Measurements from ENCODE around the gene SYNC. TPM values are rescaled to one million over a fixed set of nuclear protein-coding genes. Genes with fewer than 3 reads are reported as not detected.
A peak's percentile ranks its signal among the peaks of the same experiment; 100 is the strongest.

SYNC gene
- total and polyA plus RNA-seq, 9 of the 15 experiments (the other 6 are each of a cell fraction or from before 2014, with no cell fraction given) = 0.49 to 1.1 (median 0.87) TPM

GRCh38 chr1:32724678-32725614 is 22.4 kb upstream of the SYNC start (continued):
- no peak for TF ChIP-seq BDP1 (IDR thresholded peaks at IDR 0.05; ENCODE audit: insufficient read depth, insufficient read length)
- no peak for TF ChIP-seq ZNF436 (CRISPR knock-in tag; IDR thresholded peaks at IDR 0.05)
- TF ChIP-seq ELF2 (CRISPR knock-in tag; IDR thresholded peaks at IDR 0.05) = no peak
- no peak for TF ChIP-seq HLTF (IDR thresholded peaks at IDR 0.05)
- 0 out of 2 replicates have a peak, but pooled peaks have one; percentile 30 for TF ChIP-seq E2F4 (CRISPR knock-in tag; IDR thresholded peaks at IDR 0.05; ENCODE audit: low read depth)
- no peak for TF ChIP-seq ZNF696 (CRISPR knock-in tag; conservative IDR thresholded peaks at IDR 0.05)
- TF ChIP-seq ZKSCAN8 (CRISPR knock-in tag; IDR thresholded peaks at IDR 0.05) = no peak
- no peak for TF ChIP-seq PURB (CRISPR knock-in tag; IDR thresholded peaks at IDR 0.05; ENCODE audit: low read depth)
- peak in 1 of 2 experiments; percentile 95; a peak in 1 of 4 replicates for TF ChIP-seq SRF (CRISPR knock-in tag; IDR thresholded peaks at IDR 0.05)
- TF ChIP-seq TCF7 (IDR thresholded peaks at IDR 0.05; ENCODE audit: borderline replicate concordance) = no peak
- TF ChIP-seq, protein P1, sequence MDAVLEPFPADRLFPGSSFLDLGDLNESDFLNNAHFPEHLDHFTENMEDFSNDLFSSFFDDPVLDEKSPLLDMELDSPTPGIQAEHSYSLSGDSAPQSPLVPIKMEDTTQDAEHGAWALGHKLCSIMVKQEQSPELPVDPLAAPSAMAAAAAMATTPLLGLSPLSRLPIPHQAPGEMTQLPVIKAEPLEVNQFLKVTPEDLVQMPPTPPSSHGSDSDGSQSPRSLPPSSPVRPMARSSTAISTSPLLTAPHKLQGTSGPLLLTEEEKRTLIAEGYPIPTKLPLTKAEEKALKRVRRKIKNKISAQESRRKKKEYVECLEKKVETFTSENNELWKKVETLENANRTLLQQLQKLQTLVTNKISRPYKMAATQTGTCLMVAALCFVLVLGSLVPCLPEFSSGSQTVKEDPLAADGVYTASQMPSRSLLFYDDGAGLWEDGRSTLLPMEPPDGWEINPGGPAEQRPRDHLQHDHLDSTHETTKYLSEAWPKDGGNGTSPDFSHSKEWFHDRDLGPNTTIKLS (IDR thresholded peaks at IDR 0.05; ENCODE audit: borderline replicate concordance, low read depth) = no peak
- no peak for TF ChIP-seq NFXL1 (CRISPR knock-in tag; IDR thresholded peaks at IDR 0.05)
- TF ChIP-seq ZBTB11 (CRISPR knock-in tag; IDR thresholded peaks at IDR 0.05) = no peak; a peak in 1 of 6 replicates
- TF ChIP-seq FIP1L1 (IDR thresholded peaks at IDR 0.05; ENCODE audit: low read depth, low read length, poor library complexity, severe bottlenecking) = no peak
- TF ChIP-seq LCOR (CRISPR knock-in tag; IDR thresholded peaks at IDR 0.05) = no peak; the same call in 1 of the 2 replicates
- no peak for TF ChIP-seq ZNF551 (CRISPR knock-in tag; IDR thresholded peaks at IDR 0.05)
- no peak for TF ChIP-seq HOXB6 (CRISPR knock-in tag; IDR thresholded peaks at IDR 0.05; ENCODE audit: borderline replicate concordance)
- peak; percentile 100 for TF ChIP-seq C11orf30 (IDR thresholded peaks at IDR 0.05; ENCODE audit: low read depth)
- TF ChIP-seq CHD1 (IDR thresholded peaks at IDR 0.05; ENCODE audit: low read length) = no peak
- no peak for TF ChIP-seq ZZZ3 (IDR thresholded peaks at IDR 0.05)
- TF ChIP-seq NFYB (IDR thresholded peaks at IDR 0.05; ENCODE audit: extremely low read depth, insufficient read length) = no peak

Measured in K562 (cell line).